ENCODE data around the gene DMBX1. TPM values are rescaled to one million over a fixed set of nuclear protein-coding genes. Genes with fewer than 3 reads are reported as not detected.

The DMBX1 gene
- total and polyA plus RNA-seq, 9 of the 15 experiments (the other 6 are each of a cell fraction or from before 2014, with no cell fraction given), result 0.25 to 4.3 (median 1.0) TPM

- TF ChIP-seq, protein P1, sequence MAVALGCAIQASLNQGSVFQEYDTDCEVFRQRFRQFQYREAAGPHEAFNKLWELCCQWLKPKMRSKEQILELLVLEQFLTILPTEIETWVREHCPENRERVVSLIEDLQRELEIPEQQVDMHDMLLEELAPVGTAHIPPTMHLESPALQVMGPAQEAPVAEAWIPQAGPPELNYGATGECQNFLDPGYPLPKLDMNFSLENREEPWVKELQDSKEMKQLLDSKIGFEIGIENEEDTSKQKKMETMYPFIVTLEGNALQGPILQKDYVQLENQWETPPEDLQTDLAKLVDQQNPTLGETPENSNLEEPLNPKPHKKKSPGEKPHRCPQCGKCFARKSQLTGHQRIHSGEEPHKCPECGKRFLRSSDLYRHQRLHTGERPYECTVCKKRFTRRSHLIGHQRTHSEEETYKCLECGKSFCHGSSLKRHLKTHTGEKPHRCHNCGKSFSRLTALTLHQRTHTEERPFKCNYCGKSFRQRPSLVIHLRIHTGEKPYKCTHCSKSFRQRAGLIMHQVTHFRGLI (CRISPR knock-in tag; IDR thresholded peaks at IDR 0.05), result no peak
- TF ChIP-seq ETV5 (CRISPR knock-in tag; IDR thresholded peaks at IDR 0.05; ENCODE audit: low read depth) (0 out of 2 replicates have a peak, but pooled peaks have one; percentile 56), HDAC2 (IDR thresholded peaks at IDR 0.05) (0 out of 2 replicates have a peak, but pooled peaks have one; percentile 13)
Measured at GRCh38 chr1:46526691-46527291, 37.2 kb downstream of the DMBX1 start (continued).

- ChIA-PET POLR2A (interaction anchor here (0.6 to 2.4 kb wide), 11 partner anchors 10 to 117 kb away, joined by 3 to 7 read pairs (median 4); no protein-coding TSS in a partner anchor), CTCF (ENCODE audit: low intra/inter-chr PET ratio) (interaction anchor here (0.6 to 7.0 kb wide), 8 partner anchors 21 to 198 kb away, joined by 3 to 144 read pairs (median 10); no protein-coding TSS in a partner anchor)
- Histone ChIP-seq H3K9me3 (replicated peaks; ENCODE audit: control insufficient read depth, insufficient read depth, low read depth, low read length) (no peaks in the 10 kb centered on the region), H3K9me1 (ENCODE audit: control insufficient read depth, insufficient read depth, low read length) (no peaks in the 10 kb centered on the region), H4K20me1 (replicated peaks; ENCODE audit: control insufficient read depth, insufficient read depth, low read length) (no peaks in the 10 kb centered on the region), H3K79me2 (ENCODE audit: control insufficient read depth, insufficient read depth, low read length) (no peaks in the 10 kb centered on the region), H3K4me2 (ENCODE audit: insufficient read depth, low read length) (peak overlapping the region; percentile 12), H2AFZ (ENCODE audit: low read depth, low read length) (peak overlapping the region; percentile 77; the same call in 1 of the 2 replicates), H3K27ac (ENCODE audit: extremely low read depth, low read depth, low read length) (no peak overlapping the region; the same call in 2 of the 3 replicates), H3K36me3 (ENCODE audit: control insufficient read depth, insufficient read depth, low read length) (no peaks in the 10 kb centered on the region), H3K4me1 (replicated peaks in 1 of 2; ENCODE audit: control insufficient read depth in 2 of 2, insufficient read depth in 2 of 2, low read length in 2 of 2) (peaks cover 47 to 50% of the 10 kb centered on the region in 2 experiments), H3K4me3 (no peak overlapping the region), H3K27me3 (ENCODE audit: control insufficient read depth in 2 of 2, insufficient read depth in 2 of 2, low read length in 2 of 2) (no peaks in the 10 kb centered on the region), H3K9ac (ENCODE audit: insufficient read depth in 1 of 2, low read depth in 2 of 2, low read length in 2 of 2) (no peak overlapping the region; a peak in 1 of 4 replicates)
- intact Hi-C loops (cut with micrococcal nuclease), result loop anchor here (1.0 to 2.0 kb wide), 5 partner anchors 50 to 195 kb away; no protein-coding TSS in a partner anchor
- in situ Hi-C loops (cut with MboI), result loop anchor here (5.0 kb wide), 2 partner anchors 50 to 80 kb away; no protein-coding TSS in a partner anchor
- FAIRE-seq (peak; percentile 99), ATAC-seq (peak; percentile 87), DNase-seq (ENCODE audit: extremely low read depth in 1 of 4, low spot score in 3 of 4) (peak; percentile 87 to 94 (median 89))
- no TSS peak for BruUV-seq (replicated peaks)
- 19% methylated on average over 3 of the region's 3 CpGs for WGBS (ENCODE audit: insufficient coverage, low coverage, missing lambda C conversion rate)
- TF ChIP-seq SETDB1 (IDR thresholded peaks at IDR 0.05; ENCODE audit: low read length) (no peak), DPF2 (IDR thresholded peaks at IDR 0.05) (peak; percentile 88), HIVEP1 (CRISPR knock-in tag; IDR thresholded peaks at IDR 0.05) (no peak), BCL6 (CRISPR knock-in tag; IDR thresholded peaks at IDR 0.05) (no peak), FOXO4 (CRISPR knock-in tag; IDR thresholded peaks at IDR 0.05) (no peak), ZFPM2 (CRISPR knock-in tag; IDR thresholded peaks at IDR 0.05) (no peak), DIDO1 (tag; IDR thresholded peaks at IDR 0.05; ENCODE audit: low read depth) (no peak), TOE1 (IDR thresholded peaks at IDR 0.05; ENCODE audit: borderline replicate concordance) (peak; percentile 39; the same call in 1 of the 2 replicates), TOE1 (CRISPR knock-in tag; IDR thresholded peaks at IDR 0.05; ENCODE audit: borderline replicate concordance, low read depth) (peak; percentile 70; the same call in 1 of the 2 replicates)
- TF ChIP-seq, protein P2, sequence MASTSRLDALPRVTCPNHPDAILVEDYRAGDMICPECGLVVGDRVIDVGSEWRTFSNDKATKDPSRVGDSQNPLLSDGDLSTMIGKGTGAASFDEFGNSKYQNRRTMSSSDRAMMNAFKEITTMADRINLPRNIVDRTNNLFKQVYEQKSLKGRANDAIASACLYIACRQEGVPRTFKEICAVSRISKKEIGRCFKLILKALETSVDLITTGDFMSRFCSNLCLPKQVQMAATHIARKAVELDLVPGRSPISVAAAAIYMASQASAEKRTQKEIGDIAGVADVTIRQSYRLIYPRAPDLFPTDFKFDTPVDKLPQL (IDR thresholded peaks at IDR 0.05; ENCODE audit: extremely low read depth, insufficient read length), result no peak
- TF ChIP-seq, protein P3, sequence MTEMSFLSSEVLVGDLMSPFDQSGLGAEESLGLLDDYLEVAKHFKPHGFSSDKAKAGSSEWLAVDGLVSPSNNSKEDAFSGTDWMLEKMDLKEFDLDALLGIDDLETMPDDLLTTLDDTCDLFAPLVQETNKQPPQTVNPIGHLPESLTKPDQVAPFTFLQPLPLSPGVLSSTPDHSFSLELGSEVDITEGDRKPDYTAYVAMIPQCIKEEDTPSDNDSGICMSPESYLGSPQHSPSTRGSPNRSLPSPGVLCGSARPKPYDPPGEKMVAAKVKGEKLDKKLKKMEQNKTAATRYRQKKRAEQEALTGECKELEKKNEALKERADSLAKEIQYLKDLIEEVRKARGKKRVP (CRISPR knock-in tag; IDR thresholded peaks at IDR 0.05), result peak; percentile 8; the same call in 1 of the 2 replicates
Measured at GRCh38 chr1:46527474-46528296, 38.0 kb downstream of the DMBX1 start.
